NCI-H524 treated with DMSO at 0.1 percent for 48 hours (cell line): ENCODE results near the gene FIBCD1.

Experiments used
- DNase-seq: peaks from one replicate; lab custom pipeline; 2025; lab: John Stamatoyannopoulos, UW

Gene FIBCD1

GRCh38 chr9:130857864-130858738, 80.9 kb downstream of the FIBCD1 start:
- no peak for DNase-seq

GRCh38 chr9:130856474-130856873, 82.6 kb downstream of the FIBCD1 start:
- DNase-seq: no peak

GRCh38 chr9:130854835-130855234, 84.2 kb downstream of the FIBCD1 start:
- no peak for DNase-seq

- DNase-seq: no peak
Measured at GRCh38 chr9:130854092-130854491, 85.0 kb downstream of the FIBCD1 start.

GRCh38 chr9:130852801-130853200, 86.2 kb downstream of the FIBCD1 start:
- no peak for DNase-seq
